Stimulated activated CD4-positive, alpha-beta T cell treated with anti-CD3 and anti-CD28 coated beads, TNF-alpha, amount 100 ng/mL, for 24 hours (primary cell): ENCODE measurements around the gene RNF138.
"Not testable (repeated sequence)": the region's sequence is repeated elsewhere in the genome, so short reads cannot be mapped to it uniquely, and the experiment has no call there.

ENCODE experiments used
- DNase-seq, 3 experiments: peaks; one replicate each; pipeline ENCODE4 v3.0.0-alpha.2; 2020; ENCODE audit warnings: low read depth in 3 of 3

Gene RNF138

DNA sequence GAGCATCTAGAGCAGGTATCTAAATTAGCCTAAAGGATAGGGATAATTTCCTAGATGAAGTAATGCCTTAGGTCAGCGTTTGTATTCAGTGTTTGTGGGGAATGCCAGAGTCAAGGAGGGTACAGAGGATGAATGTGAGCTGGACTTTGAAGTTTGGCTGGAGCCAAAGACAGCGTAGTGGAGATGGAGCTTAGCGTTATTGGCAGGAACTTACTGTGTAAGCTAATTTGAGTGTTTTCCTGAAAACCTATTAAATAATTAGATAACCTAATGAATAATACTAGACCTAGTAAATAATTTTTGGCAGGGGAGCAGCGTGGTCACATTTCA is 4.2 kb downstream of the RNF138 start:
- no peak for DNase-seq

DNA sequence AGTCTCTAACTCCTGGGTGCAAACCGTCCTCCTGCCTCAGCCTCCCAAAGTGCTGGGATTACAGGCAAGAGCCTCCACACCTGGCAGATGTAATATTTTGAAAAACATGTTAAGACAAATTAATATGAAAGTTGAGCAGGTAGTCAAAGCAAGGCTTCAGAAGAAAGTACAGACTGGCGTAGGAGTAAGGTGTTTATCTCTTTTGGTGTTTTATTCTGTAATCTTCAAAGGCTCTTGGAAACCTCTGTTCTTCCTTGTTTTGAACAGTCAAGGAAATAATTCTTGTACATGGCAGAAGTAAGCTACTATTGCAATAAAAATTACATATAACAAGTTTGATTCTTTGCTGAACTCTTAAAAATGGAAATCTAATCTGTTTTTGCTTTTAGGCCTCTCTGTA is 5.3 kb downstream of the RNF138 start:
- no peak for DNase-seq

DNA sequence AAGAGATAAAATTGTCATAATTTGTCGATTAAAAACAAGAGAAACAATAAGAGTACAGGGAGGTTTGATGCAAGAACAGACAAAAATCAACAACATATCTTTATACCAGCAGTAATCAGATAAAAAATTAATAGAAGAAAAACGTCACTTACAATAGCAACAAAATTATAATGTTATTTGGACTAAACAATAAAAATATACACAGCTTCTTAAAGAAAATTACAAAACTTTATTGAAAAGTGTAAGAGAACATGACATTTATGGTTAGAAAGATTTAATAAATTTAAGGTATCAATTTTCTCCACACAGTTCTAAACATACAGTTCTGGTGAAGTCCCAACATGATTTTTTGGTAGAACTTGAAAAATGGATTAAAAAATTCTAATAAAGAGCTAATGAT is 12.8 kb downstream of the RNF138 start:
- no peak for DNase-seq

DNA sequence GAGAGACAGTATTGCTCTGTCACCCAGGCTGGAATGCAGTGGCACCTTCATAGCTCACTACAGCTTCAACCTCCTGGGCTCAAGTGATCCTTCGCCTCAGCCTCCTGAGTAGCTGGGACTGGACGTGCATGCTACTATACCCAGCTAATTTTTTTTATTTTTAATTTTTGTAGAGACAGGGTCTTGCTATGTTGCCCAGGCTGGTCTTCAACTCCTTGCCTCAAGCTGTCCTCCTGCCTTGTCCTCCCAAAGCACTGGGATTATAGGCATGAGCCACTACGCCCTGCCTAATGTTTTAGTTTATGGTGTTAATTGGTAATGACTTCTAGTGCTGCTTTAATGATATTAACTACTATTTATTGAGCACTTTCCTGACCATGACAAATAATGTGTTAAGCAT is 18.3 kb downstream of the RNF138 start:
- no peak for DNase-seq

DNA sequence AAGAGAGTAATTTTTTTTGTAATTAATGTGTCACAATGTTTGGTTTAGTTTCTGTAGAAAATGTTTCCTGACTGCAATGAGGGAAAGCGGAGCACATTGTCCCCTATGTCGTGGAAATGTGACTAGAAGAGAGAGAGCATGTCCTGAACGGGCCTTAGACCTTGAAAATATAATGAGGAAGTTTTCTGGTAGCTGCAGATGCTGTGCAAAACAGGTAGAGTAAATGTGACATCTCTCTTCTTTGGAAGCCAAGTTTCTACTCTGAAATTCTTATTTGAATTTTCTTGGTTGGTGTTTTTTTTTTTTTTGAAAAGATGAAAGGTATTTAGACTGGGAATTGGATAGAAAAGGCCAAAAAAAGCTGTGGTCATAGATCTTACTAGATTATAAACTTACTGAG is 20.0 kb downstream of the RNF138 start:
- DNase-seq = no peak

DNA sequence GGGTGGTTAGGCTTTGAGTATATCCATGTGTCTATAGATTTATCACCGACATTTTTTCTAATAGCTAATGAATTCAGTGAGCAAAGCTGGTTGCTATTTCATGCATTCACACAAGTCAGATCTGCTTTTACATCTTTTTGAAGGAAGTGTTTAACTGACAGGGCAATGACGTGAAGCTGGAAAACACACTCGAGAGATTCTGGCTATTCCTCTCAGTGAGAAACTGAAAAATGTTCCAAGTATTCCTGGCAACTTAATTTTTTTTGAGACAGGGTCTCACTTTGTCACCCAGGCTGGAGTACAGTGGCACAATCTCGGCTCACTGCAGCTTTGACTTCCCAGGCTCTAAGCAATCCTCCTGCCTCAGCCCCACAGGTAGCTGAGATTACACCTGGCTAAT is 21.2 kb downstream of the RNF138 start:
- DNase-seq = no peak

DNA sequence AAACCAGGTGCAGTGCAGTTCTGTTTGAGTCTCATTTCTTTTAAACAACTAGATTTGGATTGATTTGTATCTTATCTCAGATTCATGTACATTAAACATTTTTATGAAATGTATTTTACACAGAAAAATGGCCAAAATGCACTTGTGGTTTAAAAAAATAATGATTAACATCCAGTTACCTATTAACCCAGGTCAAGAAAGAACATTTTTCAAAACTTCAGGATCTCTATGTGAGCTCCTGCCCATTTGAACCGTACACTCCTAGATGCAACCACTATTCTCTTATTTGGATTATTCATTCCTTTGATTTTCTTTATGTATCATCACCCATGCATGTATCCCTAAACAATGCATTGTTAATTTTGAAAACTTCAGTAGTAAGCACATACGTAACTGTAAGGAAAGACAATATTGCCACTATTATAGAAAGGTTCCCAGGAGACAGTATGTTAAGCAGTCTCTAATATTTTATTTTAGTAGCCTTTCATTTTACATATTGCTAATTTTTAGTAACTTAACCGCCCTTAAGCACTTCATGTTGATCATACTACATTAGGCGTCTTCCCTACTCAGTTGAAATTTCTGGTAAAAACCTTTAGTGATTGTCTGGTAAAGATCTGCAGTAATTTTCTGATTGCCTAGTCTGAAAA is 22.7 kb downstream of the RNF138 start:
- DNase-seq = no peak

- no peak for DNase-seq
Measured at GRCh38 chr18:32122039-32122438, 30.4 kb downstream of the RNF138 start.

DNA sequence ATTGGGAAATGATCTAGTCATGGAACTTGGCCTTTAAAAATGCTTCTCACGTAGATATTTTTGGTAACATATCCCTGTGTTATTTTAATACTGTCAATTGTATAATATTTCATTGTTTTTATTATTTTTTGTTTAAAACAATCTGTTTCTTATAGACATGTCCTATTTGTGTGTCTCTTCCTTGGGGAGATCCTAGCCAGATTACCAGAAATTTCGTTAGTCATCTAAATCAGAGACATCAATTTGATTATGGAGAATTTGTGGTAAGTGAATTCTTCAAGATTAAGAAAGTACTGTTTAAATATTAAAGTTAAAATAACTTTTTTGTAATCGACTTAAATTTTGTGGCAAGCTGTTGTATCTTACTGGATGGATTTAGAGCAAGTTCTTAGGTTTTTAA is 34.9 kb downstream of the RNF138 start:
- no peak for DNase-seq

DNA sequence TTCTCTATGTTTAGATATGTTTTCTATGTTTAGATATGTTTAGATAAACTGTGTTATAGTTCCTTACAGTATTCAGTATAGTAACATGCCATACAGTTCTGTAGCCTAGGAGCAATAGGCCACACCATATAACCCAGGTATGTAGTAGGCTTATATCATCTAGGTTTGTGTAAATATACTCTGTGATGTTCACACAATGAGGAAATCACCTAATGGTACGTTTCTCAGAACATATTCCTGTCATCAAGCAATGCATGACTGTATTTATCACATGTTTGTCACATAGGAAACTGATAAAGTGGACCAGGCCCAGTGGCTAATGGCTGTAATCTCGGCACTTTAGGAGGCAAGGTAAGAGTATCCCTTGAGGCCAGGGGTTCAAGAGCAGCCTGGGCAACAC is 44.0 kb downstream of the RNF138 start:
- DNase-seq = no peak

GRCh38 chr18:32138332-32138982 is 46.8 kb downstream of the RNF138 start:
- DNase-seq = no peak

DNA sequence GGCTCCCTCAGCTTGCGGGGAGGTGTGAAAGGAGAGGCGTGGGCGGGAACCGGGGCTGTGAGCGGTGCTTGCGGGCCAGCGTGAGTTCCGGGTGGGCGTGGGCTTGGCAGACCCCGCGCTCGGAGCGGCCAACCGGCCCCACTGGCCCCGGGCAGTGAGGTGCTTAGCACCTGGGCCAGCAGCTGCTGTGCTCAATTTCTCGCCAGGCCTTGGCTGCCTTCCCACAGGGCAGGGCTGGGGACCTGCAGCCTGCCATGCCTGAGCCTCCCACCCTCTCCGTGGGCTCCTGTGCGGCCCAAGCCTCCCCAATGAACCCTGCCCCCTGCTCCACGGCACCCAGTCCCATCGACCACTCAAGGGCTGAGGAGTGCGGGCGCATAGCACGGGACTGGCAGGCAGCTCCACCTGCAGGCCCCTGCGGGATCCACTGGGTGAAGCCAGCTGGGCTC is 48.2 kb downstream of the RNF138 start:
- no peak for DNase-seq

GRCh38 chr18:32148185-32148870 is 56.7 kb downstream of the RNF138 start:
- DNase-seq = no peak

- DNase-seq = no peak
Measured at GRCh38 chr18:32152705-32153448, 61.2 kb downstream of the RNF138 start.

DNA sequence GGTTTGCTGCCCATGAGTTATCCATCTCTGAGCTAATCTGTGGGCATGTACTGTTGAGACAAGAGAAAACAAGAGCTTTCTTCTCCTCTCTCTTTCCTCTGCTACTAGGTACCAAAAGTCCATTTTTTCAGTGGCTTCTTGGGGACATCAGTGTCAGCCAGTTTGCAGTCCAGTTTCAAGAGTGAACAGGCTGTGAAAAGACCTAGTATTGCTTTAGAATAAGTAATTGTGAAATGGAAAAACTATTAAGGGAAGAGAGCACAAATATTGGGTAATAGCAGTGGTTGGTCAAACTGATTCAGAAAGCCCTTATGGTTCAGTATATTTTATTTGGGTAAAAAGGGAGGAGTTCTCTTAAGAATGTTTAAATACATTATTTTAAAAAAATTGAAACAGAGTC is 65.2 kb downstream of the RNF138 start:
- no peak for DNase-seq

GRCh38 chr18:32157580-32157979 is 65.9 kb downstream of the RNF138 start:
- no peak for DNase-seq

- peak; percentile 33 to 62 (median 39) for DNase-seq
Measured at GRCh38 chr18:32158108-32158624, 66.5 kb downstream of the RNF138 start.

DNA sequence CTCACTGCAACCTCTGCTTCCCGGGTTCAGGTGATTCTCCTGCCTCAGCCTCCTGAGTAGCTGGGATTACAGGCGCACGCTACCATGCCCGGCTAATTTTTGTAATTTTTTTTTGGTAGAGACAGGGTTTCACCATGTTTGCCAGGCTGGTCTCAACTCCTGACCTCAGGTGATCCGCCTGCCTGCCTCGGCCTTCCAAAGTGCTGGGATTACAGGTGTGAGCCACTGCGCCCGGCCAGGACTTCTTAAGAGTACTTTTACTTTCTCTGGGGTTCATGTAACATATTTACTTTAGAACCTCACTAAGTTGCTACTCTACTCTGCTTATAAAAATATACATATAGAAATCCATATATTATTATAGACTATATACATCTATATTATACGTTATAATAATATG is 67.0 kb downstream of the RNF138 start:
- not testable (repeated sequence) for DNase-seq

GRCh38 chr18:32160547-32160946 is 68.9 kb downstream of the RNF138 start:
- DNase-seq = no peak

DNA sequence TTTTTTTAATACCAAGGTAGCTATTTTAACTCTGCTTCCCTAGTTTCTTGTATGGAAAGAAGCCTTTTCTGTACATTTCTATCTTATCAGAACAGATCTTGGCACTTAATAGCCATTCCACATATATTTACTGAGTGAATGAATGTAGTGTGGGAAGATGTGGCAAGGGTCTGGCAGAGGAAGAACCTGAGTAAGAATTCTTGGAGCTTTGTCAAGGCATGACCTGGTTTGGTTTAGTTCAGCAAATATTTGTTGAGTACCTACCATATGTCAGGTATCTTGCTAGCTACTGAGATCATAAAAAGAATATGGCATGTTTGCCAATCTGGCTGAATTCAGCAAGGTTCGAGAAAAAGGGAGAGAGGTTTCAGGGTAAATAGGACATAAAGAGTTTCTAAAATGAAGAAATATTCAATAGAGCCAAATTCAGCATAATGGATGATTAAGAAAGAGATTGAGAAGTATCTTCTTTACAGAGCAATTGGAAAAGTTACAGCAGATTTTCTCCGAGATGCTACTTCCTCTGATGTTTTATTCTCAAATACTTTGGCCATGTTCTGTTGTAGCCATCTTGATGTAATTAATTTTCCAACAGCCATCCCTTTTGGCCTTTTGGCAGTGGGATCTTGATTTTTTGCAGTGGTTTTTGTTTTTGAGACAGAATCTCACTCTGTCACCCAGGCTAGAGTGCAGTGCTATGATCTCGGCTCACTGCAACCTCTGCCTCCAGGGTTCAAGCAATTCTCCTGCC is 76.5 kb downstream of the RNF138 start:
- DNase-seq = no peak

GRCh38 chr18:32173654-32174053 is 82.0 kb downstream of the RNF138 start:
- no peak for DNase-seq

GRCh38 chr18:32174719-32175118 is 83.0 kb downstream of the RNF138 start:
- DNase-seq = no peak
